Measurements from ENCODE around the gene POLA1. TPM values are rescaled to one million over a fixed set of nuclear protein-coding genes. Genes with fewer than 3 reads are reported as not detected.
"Not testable (repeated sequence)": the region's sequence is repeated elsewhere in the genome, so short reads cannot be mapped to it uniquely, and the experiment has no call there.

Gene POLA1, protein sequence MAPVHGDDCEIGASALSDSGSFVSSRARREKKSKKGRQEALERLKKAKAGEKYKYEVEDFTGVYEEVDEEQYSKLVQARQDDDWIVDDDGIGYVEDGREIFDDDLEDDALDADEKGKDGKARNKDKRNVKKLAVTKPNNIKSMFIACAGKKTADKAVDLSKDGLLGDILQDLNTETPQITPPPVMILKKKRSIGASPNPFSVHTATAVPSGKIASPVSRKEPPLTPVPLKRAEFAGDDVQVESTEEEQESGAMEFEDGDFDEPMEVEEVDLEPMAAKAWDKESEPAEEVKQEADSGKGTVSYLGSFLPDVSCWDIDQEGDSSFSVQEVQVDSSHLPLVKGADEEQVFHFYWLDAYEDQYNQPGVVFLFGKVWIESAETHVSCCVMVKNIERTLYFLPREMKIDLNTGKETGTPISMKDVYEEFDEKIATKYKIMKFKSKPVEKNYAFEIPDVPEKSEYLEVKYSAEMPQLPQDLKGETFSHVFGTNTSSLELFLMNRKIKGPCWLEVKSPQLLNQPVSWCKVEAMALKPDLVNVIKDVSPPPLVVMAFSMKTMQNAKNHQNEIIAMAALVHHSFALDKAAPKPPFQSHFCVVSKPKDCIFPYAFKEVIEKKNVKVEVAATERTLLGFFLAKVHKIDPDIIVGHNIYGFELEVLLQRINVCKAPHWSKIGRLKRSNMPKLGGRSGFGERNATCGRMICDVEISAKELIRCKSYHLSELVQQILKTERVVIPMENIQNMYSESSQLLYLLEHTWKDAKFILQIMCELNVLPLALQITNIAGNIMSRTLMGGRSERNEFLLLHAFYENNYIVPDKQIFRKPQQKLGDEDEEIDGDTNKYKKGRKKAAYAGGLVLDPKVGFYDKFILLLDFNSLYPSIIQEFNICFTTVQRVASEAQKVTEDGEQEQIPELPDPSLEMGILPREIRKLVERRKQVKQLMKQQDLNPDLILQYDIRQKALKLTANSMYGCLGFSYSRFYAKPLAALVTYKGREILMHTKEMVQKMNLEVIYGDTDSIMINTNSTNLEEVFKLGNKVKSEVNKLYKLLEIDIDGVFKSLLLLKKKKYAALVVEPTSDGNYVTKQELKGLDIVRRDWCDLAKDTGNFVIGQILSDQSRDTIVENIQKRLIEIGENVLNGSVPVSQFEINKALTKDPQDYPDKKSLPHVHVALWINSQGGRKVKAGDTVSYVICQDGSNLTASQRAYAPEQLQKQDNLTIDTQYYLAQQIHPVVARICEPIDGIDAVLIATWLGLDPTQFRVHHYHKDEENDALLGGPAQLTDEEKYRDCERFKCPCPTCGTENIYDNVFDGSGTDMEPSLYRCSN (N-terminal part only)
- 9.0 and 9.9 TPM in 2 replicates for total RNA-seq (2014; rRNA removed; shearing (Covaris generic))

DNA sequence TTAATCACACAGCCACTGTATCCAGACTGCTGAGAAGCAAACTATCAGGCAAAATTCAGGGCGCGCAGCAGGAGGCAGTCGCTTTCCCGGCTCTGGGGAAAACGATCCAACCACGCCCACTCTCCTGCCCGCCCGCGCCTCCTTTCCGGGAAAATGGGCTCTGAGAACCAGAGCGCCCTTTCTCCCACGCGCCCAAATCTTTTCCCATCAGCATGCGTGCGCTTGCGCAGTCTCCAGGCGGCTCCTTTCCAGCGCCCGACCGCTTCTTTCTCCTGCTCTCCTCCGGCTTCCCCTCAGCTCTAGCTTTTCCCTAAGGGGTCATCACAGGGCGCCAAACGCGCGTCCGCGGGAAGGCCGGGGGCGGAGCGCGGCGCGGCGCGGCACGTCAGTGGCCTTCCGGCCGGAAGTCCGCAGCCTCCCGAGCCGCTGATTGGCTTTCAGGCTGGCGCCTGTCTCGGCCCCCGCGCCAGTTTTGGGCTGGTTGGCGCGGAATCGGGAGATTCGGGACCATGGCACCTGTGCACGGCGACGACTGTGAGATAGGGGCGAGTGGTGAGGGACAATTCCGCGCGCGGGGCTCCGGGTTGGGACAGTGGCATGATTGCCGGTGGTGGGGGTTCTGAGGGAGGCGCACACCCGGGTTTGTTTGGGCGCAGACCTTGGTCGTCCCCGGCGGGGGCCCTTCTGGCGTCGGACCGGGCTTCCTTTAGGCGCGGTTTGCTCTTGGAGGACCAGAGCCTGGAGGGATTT, at the start of gene POLA1:
TSS of gene POLA1 (plus strand) at position 466 of the 750 bp plus-strand sequence. CDS start at position 510, 44 bp downstream.
- DNase-seq (ENCODE audit: low spot score) = peak; percentile 84

DNA sequence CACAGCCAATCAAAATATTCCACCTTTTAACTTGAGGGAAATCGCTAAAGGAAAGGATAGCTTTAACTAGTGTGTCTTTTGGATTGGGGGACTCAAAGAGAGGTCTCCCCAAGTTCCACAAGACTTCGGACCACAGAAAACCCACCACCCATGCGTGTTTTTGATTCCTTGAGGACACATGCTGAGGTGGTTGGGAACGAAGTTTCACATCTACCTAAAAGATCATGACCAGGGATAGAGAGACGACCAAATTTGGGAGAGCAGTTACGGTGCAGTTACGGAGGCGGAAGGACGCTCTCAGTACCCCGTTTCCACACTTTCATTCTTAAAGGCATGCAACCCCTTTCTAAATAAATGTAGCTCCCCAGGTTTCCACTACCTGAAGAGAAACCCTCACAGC, 47.7 kb upstream of the POLA1 start:
- DNase-seq (ENCODE audit: low spot score) = no peak

DNA sequence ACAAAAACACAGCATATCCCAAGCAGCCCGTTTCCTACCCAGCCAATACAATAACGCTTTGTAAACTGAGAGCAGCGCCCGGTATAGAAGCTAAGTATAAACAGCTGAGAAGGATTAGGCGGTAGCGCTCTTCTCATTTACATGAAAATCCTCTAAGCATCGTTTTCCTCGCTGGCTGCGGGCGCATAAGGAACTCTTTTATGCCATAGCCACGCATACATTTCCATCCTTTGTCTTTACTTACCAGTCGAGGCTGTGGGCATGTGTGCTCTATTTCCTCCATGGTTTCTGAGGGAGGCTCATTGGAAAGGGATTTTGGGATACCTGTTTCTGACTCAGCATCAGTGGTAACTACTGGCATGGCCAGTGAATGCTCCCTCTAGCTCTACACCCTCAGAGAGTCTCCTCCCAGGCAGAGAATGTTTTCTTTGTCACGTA, 47.0 kb upstream of the POLA1 start:
- DNase-seq (ENCODE audit: low spot score) = no peak

DNA sequence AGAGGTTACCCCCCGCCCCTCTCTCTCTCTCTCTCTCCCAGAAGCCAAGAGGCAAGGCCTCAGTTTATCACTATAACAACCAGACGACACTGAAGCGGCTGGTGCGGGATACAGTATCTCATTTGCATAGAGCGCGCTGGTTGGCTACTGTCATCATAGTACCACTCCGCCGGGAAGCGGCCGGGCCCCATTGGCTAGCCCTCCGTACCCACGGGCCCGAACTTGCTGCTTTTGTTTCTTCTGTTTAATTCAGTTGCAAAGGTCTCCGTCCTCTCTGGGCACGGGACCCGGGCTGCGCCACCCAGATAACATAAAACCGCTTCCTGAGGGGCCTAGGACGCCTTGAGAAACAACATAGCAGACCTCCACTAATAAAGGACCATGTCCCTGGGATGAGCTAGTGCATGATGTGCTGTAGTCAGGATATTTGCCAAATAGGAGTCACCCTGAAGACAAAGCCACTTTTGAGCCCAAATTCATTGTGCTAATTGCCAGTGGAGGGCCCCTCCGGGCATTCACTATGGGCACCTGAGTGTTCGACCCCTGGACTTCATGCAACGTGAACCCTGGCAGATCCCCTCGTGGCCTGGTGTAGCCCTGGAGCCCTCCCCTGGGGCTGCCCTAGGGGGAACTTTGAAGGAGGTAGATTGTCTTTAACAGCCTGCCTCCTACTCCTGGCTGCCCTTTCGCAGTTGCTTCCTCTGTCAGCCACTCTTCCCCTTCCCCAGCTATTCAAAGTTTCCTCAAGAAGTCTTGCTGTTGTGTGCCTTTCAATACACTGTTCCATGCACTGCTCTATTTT, 46.3 kb upstream of the POLA1 start, which contains the start of gene PCYT1B:
TSS of gene PCYT1B (minus strand) at position 91 of the 802 bp plus-strand sequence. CDS start 242 bp downstream, outside the sequence.
- no peak for DNase-seq (ENCODE audit: low spot score)

DNA sequence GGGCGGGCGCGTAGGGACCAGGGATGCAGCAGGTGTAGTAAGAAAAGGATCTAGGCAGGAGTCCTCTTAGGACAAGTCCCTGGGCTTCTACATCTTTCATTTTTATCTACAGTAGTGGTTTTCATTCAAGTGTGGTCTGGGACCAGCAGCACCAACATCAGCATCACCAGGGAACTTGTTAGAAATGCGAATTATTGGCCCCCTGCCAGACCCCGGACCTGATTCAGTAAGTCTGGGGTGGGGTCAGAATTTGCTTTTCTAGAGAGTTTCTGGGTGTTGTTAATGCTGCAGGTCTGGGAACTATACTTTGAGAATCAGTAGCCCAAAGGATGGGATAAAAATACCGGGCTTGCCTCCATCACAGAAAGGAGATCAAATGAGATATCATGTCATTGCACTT, 45.2 kb upstream of the POLA1 start:
- no peak for DNase-seq (ENCODE audit: low spot score)

DNA sequence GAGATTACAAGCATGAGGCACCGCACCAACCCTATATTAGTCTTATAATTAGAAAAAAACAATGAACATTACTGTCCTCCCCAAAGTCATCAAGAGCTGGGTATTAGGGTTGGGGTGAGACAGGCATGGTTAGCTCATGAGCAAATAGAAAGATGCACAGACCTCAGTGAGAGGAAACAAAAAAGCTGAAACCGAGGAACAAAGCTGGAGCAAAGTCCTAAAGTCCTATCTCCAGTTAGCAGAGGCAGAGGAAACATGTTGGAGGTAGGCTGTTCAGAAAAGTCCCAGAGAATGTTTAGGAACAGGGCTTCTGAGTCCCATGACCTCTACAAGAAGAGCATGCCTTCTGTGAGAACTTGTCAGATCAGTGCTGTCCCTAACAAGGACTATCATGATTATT, 41.9 kb upstream of the POLA1 start:
- no peak for DNase-seq (ENCODE audit: low spot score)

DNA sequence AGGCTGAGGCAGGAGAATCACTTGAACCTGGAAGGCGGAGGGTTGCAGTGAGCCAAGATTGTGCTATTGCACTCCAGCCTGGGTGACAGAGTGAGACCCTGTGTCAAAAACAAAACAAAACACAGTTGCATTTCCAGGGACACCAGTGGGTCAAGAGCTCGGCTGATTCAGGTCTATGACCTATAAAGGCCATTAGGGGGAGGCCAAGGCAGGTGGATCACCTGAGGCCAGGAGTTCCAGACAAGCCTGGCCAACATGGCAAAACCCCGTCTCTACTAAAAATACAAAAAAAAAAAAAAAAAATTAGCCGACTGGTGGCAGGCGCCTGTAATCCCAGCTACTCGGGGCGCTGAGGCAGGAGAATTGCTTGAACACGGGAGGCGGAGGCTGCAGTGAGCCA, 38.0 kb upstream of the POLA1 start:
- DNase-seq (ENCODE audit: low spot score) = not testable (repeated sequence)

DNA sequence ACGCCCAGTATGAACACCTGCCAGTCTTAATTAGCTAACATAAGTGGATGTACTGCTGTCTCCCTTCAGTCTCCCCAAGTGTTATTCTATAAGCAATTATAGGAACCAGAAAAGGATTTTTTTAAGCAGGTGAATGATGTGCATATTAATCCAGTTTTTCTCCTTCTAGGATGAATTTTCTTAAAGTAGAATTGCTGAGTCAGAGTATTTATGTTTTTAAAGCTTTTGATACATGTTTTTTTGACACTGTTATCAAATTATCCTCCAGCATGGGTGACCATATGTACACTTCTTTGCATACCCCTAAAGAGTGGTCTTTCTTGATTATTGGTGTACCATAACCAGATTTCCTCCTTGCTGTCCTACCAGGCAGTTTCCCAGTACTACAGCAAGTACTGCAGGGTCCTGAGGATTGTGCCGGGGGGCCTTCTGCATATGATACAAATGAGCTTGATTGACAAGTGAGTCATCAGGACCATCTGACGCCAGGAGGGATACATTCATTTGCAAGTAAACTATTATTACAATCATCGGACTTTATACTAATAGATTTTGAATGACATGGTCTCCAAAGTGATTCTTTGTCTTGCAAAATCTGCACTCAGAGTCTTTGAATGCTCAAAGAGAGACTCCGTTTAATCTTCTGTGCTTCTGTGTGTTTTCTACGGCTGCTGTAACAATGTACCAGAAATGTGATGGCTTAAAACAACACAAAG, 35.9 kb upstream of the POLA1 start:
- DNase-seq (ENCODE audit: low spot score) = no peak

DNA sequence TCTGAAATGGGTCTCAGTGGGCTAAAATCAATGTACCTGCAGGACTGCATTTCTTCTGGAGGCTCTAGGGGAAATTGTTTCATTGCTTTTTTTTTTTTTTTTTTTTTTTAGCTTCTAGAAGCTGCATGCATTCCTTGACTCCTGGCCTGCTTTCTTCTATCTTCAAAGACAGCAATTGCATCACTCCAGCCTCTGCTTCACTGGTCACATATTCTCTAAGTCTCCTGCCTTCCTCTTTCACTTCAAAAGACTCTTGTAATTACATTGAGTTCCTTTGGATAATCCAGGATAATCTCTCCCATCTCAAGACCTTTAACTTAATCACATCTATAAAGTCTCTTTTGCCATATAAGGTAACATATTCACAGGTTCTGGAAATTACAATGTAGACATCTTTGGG, 35.3 kb upstream of the POLA1 start:
- no peak for DNase-seq (ENCODE audit: low spot score)

DNA sequence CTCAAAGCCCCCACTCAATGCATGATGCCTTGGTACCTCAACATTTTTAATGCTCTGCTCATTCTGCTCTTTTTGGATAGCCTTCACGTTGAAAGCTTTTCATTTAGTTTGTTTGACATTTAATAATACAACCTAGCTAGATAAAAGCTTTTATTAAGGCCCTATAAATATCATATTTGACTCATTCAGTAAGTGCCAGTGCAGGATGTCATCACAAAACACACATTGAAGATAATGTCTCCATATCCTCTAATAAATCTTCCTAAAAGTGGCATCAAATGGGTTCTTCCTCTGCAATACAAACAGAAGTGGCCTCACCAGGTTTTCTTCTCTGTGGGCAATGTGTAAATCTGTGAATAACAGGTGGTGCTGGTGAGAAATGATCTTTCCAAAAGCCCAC, 34.6 kb upstream of the POLA1 start:
- DNase-seq (ENCODE audit: low spot score) = no peak

DNA sequence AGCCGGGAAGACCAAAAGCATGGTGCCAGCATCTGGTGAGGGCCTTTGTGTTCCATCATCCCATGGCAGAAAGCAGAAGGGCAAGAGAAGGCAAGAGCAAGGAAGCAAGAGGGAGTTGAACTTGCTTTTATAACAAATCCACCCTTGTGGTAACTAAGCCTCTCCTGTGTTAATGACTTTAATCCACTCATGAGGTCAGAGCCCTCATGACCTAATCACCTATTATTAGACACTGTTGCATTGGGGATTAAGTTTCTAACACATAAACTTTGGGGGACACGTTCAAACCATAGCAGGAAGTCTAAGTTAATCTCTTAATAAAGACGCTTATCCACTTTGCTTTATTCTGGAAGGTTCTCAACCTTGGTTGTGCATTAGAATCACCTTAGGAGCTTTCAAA, 34.1 kb upstream of the POLA1 start:
- no peak for DNase-seq (ENCODE audit: low spot score)

DNA sequence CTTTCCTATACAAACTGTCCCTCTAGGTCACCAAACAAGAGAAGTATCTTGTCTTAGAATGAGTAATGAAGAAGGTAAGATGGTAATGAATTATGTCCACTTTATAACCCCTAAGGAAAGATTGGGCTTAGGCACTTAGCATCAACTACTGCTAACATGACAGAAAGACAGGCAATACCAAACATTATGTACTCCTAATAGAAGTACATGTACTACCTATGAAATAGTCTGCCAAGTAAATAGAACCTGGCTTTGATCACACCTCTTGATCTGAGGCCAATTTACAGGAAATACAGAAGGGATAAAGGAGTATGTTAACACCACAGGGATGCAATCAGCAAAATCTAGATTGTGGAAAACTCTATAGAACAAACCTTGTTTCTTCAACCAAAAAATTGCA, 32.4 kb upstream of the POLA1 start:
- DNase-seq (ENCODE audit: low spot score) = no peak

DNA sequence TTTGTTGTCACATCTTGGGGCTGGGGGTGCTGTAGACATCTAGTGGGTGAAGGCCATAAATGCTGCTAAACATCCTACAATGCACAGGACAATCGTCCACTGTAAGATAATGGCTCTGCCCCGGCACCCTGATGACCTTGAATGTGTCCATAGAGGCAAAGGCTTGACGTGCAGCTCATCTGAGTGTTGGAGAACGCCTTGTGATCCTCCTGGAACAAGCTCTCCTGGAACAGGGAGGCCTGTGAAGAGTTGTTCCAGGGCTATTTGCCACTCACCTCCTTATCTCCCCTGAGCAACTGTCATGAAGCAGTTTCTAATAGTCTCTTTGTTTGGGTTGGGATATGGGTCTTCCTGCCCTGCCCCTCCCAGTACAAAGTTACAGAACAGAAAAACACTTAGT, 31.4 kb upstream of the POLA1 start:
- DNase-seq (ENCODE audit: low spot score) = no peak

DNA sequence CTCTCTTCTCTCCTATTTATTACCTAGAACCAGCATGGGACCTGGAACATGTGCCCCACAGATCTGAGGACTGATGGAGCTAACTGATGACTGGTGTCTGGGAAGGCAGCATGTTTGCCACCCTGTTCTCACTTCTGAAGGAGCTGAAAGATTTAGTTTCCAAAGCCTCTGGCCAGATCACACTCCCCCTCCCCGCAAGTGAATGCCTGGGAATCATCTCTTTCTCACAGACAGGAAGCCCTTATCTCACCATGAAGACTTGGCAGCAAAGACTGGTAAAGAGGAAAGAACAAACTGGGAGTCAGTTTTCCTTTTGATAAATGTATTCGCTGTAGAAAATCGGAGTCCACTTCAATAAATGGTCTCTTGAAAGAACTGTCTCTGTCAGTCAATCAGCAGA, 25.6 kb upstream of the POLA1 start:
- no peak for DNase-seq (ENCODE audit: low spot score)

DNA sequence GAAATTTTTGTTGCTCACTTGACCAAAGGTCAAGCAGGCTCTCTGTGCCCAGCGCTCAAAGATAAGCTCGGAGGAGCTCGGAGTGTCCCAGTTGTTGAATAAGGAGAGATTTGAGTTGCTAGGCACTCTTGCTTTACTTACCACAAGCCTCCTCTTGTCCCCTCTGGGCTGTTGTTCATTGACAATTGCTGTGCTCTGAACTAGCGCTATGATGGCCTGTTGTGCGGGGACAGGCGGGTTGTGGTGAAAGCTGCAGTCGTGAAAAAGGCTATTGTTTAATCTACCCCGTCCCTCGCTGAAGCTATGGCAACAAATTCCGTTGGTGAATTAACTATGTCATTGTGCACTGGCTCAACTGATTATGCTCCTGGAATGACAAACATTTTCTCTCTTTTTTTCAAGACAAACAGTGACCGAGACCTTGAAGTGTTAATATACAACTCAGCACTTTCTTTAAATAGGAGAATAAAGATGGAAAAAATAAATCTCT, 21.0 kb upstream of the POLA1 start:
- DNase-seq (ENCODE audit: low spot score) = no peak

DNA sequence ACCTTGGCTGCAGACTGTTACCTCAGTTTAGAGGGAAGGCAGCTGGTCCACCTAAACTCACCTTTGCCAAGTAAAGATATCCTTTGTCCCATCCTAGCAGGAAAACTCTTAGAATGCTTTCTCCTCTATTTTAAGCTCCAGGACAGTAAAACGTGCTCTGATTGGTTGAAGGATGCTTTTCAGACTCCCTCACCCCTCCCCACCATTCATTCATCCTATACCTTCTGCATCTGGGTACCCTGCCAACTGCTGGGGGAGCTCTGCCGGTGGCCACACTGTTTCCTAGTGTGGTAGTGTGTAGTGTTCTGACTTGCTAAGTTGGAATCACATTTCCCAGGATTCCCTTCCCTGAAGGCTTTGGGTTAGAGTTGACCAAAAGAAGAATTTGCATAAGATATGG, 20.3 kb upstream of the POLA1 start:
- DNase-seq (ENCODE audit: low spot score) = no peak

DNA sequence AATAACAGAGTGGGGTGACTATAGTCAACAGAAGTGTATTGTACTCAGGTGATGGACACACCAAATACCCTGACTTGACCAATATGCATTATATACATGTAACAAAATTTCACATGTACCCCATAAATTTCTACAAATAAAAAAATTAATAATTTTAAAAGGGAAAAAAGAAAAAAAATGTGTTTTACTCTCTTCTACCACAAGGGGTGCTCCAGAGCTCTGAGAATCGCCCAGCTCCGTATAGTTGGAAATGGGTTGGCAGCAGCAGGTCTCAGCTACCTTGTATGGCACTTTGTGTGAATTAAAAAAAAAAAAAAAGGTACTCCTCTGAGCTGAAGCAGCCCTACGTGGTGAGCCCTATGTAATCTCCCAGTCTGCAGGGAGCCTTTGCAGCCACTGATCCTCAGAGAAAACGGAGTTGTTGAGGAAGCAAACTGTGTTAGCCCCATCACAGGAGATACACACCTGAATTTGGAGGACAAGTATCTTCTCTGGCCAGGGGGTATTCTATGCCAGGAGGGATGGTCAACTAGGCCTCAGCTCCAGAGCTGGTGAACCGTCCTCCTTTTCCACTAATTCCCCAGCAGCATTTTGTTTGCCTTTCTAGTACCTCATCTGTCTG, 17.2 kb upstream of the POLA1 start:
- DNase-seq (ENCODE audit: low spot score) = no peak

DNA sequence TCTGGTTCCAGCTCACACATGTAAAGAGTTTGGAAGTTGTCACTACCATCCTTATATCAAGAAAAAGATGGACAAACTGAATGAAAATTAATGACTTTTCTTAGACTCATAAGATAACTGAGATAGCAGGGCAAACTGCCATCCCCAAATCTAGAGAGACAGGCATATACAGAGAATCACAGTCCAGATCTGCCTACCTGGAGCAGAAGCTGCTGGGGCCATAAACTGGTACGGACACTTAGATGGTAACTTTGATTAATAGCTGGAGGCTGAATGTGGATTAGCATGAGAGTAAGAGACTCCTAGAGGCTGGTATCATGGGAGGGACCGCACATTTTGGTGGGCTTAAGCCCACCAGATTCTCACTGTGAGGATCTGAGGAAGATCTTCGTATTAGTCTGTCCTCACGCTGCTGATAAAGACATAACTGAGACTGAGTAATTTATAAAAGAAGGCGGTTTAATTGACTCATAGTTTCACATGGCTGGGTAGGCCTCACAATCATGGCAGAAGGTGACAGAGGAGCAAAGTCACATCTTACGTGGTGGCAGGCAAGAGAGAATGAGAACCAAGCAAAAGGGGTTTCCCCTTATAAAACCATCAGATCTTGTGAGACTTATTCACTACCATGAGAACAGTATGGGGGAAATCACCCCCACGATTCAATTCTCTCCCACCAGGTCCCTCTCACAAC, 10.8 kb upstream of the POLA1 start:
- no peak for DNase-seq (ENCODE audit: low spot score)

All from HT-29 (cell line).